Colonic mucosa (tissue), 4 donors: ENCODE measurements around the gene MUS81. TPM values are rescaled to one million over a fixed set of nuclear protein-coding genes. Genes with fewer than 3 reads are reported as not detected.

Experiments used
- DNase-seq: peaks from one replicate; pipeline ENCODE4 v3.0.0-alpha.2; 2020
- H3K27ac ChIP-seq: fragments of 200-600 bp; one replicate; pipeline ENCODE4 v1.8.0; 2021
- H3K27me3 ChIP-seq: fragments of 200-600 bp; one replicate; pipeline ENCODE4 v1.8.0; 2021
- H3K36me3 ChIP-seq: fragments of 200-600 bp; one replicate; pipeline ENCODE4 v1.8.0; 2021
- H3K4me1 ChIP-seq: fragments of 200-600 bp; one replicate; pipeline ENCODE4 v1.8.0; 2021; ENCODE audit warnings: mild to moderate bottlenecking
- H3K4me3 ChIP-seq: fragments of 200-600 bp; one replicate; pipeline ENCODE4 v1.8.0; 2021
- H3K9ac ChIP-seq, 2 donors: one replicate each; pipeline ENCODE4 v1.7.0; 2013; ENCODE audit warnings: control low read depth in 2 of 2, low read depth in 2 of 2, low read length in 2 of 2
- H3K9me3 ChIP-seq: fragments of 200-600 bp; one replicate; pipeline ENCODE4 v1.8.0; 2021
- intact Hi-C: fragments of 100-400 bp; cut with DNase I; formaldehyde crosslinking; loops from one replicate; pipeline ENCODE4 v1.14.1; 2022
- total RNA-seq, 2 donors: library from RNA; stranded (reverse); fragmentation: NEBNext Ultra II Directional in 1 of 2; extraction: Animal tissue kit (Norgen Biotek cat#: 25700) in 1 of 2; gene quantifications; one replicate each; pipeline ENCODE4 v1.2.1, GENCODE V29; 2021
- TF ChIP-seq, protein P1 (sequence below): fragments of 200-600 bp; IDR thresholded peaks from one replicate; pipeline ENCODE4 v1.8.0; 2022; ENCODE audit warnings: antibody characterized with exemption, mild to moderate bottlenecking
- donor health status: healthy.
- donor health status: DM: no; HTN: no; CAD: no.
- donor health status: DM: no; HTN: no; CAD: no.

MUS81 gene
- total RNA-seq, 2 donors from 2014 or later, result 47.2 to 62.5 TPM

DNA sequence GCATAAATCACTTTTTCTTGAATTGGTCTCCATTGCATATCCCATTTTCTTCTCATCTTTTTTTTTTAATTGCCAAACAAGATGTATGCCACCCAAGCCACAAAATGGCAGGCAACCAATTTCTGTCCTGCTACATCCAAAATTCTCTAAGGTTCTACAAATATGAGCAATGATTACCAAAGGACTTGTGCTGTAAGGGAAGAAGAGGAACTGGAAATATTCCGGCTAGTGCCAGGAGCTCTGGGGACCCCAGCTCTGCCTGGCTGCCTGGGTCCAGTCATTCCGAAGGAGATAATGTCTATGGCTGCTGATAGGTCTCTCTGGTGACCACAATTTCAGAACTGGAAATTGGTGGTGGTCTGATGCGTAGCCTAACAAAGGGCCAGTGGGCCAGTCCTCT lies 43.5 kb upstream of the MUS81 start:
- H3K27ac ChIP-seq, result no peak overlapping the region

DNA sequence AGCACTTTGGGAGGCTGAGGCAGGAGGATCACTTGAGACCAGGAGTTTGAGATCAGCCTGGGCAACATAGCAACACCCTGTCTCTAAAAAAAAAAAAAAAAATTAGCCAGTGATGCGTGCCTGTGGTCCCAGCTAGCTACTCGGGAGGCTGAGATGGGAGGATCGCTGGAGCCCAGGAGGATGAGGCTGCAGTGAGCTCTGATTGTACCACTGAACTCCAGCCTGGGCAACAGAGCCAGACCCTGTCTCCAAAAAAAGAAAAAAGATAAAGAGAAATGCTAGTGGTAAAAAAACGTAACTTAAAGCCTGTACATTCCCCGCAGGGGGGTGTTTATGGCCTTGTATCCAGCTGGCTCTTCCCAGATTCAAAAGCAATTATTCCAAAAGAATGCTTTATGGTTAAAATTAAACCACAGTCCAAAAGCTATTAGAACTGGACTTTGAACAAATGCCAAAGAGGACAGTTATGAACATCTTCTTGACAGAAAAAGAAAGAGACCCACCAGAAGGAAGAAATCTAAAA lies 42.9 kb upstream of the MUS81 start:
- intact Hi-C loops, result no loop called here

More for the DNA sequence above, 43.5 kb upstream of the MUS81 start:
- no peaks in the 10 kb centered on the region for H3K27me3 ChIP-seq
- H3K9ac ChIP-seq, result no peak overlapping the region
- no peak for DNase-seq
- H3K9me3 ChIP-seq, result no peaks in the 10 kb centered on the region
- H3K4me1 ChIP-seq, result peaks cover 12% of the 10 kb centered on the region
- H3K36me3 ChIP-seq, result no peaks in the 10 kb centered on the region
- TF ChIP-seq, protein P1, sequence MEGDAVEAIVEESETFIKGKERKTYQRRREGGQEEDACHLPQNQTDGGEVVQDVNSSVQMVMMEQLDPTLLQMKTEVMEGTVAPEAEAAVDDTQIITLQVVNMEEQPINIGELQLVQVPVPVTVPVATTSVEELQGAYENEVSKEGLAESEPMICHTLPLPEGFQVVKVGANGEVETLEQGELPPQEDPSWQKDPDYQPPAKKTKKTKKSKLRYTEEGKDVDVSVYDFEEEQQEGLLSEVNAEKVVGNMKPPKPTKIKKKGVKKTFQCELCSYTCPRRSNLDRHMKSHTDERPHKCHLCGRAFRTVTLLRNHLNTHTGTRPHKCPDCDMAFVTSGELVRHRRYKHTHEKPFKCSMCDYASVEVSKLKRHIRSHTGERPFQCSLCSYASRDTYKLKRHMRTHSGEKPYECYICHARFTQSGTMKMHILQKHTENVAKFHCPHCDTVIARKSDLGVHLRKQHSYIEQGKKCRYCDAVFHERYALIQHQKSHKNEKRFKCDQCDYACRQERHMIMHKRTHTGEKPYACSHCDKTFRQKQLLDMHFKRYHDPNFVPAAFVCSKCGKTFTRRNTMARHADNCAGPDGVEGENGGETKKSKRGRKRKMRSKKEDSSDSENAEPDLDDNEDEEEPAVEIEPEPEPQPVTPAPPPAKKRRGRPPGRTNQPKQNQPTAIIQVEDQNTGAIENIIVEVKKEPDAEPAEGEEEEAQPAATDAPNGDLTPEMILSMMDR, result no peak
- intact Hi-C loops, result no loop called here
- H3K4me3 ChIP-seq, result no peak overlapping the region

DNA sequence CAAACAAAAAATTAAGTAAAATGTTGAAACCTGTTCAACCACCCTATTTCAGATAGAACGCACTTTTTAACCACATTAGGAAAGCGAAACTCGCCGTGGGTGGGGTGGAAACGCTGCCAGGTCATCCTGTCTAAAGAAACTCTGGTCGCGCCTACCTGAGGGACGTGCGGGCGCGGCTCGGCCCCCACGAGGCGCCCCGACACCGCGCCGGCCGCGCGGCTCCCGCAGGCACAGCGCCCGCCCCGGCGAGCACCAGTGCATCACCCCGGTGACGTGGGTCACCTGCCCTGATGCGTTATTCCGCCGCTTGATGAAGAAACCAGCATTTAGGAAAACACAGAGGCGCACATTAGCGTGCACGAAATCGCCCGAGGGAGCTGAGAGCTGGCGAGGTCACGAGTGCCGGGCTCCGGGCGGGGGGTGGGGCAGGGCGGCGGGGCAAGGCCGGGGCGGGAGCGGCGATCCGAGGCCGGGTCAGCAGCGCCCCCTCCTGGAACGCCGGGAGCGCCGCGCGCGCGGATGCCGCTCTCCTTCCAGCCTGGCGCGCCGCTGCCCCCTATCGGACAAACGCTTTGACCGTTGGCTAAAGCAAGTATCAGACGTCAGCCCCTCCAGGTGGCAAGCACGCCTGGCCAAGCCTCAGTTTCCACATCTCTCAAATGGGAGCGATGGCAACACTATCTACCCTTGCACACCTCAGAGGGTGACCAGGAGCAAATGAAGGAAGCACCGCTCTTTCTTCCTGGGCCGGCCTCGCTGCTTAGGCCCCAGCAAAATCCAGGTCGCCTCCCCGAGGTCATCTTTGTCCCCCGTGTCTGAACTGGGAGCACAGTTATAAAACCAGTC lies 42.2 kb upstream of the MUS81 start:
- peak; percentile 98 for DNase-seq
- peak overlapping the region; percentile 76 for H3K9ac ChIP-seq
- H3K27me3 ChIP-seq, result no peaks in the 10 kb centered on the region
- H3K27ac ChIP-seq, result peak overlapping the region; percentile 85
- TF ChIP-seq, protein P1, result peak; percentile 100
- H3K36me3 ChIP-seq, result no peaks in the 10 kb centered on the region
- H3K4me3 ChIP-seq, result peak overlapping the region; percentile 52
- intact Hi-C loops, result loop anchor here (1.0 to 2.0 kb wide), 2 partner anchors 38 to 107 kb away; partner anchors contain the start of gene AP5B1
- H3K4me1 ChIP-seq, result peaks cover 12% of the 10 kb centered on the region
- no peaks in the 10 kb centered on the region for H3K9me3 ChIP-seq

More for the DNA sequence above, 42.9 kb upstream of the MUS81 start:
- no peaks in the 10 kb centered on the region for H3K27me3 ChIP-seq
- H3K36me3 ChIP-seq, result no peaks in the 10 kb centered on the region
- no peak for DNase-seq
- TF ChIP-seq, protein P1, result no peak
- H3K4me1 ChIP-seq, result peaks cover 12% of the 10 kb centered on the region
- H3K9ac ChIP-seq, result peak overlapping the region; percentile 76
- H3K9me3 ChIP-seq, result no peaks in the 10 kb centered on the region
- peak overlapping the region; percentile 85 for H3K27ac ChIP-seq
- H3K4me3 ChIP-seq, result peak overlapping the region; percentile 52

DNA sequence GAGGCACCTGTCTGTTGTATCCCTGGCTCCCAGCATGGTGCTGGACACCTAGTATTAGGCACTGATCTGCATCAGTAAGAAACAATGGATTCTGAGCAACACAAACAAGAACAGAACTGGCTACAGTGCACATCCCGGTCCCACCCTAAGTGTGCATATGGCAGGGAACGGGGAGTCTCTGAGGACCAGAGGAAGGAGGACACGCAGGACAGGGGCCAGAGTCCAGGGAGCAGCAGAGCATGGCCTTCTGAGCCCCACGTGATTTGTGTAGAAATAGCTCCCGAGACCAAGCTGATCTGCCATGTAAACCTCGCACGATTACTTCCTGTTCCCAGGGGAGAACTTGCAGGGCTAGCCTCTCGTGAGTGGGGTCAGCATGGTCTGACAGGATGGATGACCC lies 39.1 kb upstream of the MUS81 start:
- peaks cover 18% of the 10 kb centered on the region for H3K4me1 ChIP-seq
- intact Hi-C loops, result no loop called here

DNA sequence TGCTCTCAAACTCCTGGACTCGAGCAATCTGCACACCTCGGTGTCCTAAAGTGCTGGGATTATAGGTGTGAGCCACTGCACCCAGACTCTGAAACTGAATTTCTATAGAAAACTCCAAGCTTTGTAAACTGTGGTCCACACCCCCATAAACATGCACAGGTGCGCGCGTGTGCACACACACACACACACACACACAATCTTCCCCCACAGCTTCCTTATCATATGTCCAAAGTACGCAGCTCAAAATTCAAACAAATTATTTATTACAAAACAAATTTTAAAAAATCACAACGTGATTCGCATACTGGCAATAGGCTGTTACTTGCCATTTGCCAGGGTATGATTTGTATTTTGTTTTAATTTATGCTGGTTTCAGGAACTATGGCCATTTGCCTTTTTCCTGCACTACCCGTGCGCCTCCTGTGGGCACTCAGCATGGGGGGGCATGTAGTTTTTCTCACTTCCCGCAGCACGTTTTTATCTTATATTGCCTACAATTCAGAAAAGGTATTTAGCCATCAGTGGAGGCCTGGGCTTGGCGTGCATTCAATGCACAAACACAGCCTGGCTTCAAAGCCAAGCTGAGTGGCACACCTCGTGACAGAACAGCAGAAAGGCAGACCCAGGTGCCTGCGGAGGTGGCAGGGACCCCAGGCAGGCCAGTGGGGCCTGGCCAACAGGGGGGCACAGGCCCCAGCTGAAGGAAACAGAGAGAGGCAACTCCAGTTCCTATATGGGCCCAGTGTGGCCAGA lies 37.3 kb upstream of the MUS81 start:
- intact Hi-C loops, result no loop called here
- H3K9ac ChIP-seq, result peak overlapping the region in 1 of 2 donors; percentile 51
- DNase-seq, result peak; percentile 73
- H3K27ac ChIP-seq, result peak overlapping the region; percentile 53
- TF ChIP-seq, protein P1, result no peak
- H3K4me3 ChIP-seq, result no peak overlapping the region
- H3K27me3 ChIP-seq, result no peaks in the 10 kb centered on the region
- H3K4me1 ChIP-seq, result peaks cover 18% of the 10 kb centered on the region
- H3K36me3 ChIP-seq, result no peaks in the 10 kb centered on the region
- no peaks in the 10 kb centered on the region for H3K9me3 ChIP-seq

More for the DNA sequence above, 39.1 kb upstream of the MUS81 start:
- H3K9me3 ChIP-seq, result no peaks in the 10 kb centered on the region
- no peak overlapping the region for H3K4me3 ChIP-seq
- TF ChIP-seq, protein P1, result no peak
- no peaks in the 10 kb centered on the region for H3K36me3 ChIP-seq
- no peaks in the 10 kb centered on the region for H3K27me3 ChIP-seq
- peak overlapping the region in 1 of 2 donors; percentile 29 for H3K9ac ChIP-seq
- peak; percentile 75 for DNase-seq
- peak overlapping the region; percentile 53 for H3K27ac ChIP-seq
